Non-pigmented ciliary epithelial cell (primary cell): ENCODE results near the gene APOC3.

Experiments
- DNase-seq: peaks from one replicate; pipeline ENCODE4 v3.0.0-alpha.2; 2010; ENCODE audit warnings: low read depth

The APOC3 gene

DNA sequence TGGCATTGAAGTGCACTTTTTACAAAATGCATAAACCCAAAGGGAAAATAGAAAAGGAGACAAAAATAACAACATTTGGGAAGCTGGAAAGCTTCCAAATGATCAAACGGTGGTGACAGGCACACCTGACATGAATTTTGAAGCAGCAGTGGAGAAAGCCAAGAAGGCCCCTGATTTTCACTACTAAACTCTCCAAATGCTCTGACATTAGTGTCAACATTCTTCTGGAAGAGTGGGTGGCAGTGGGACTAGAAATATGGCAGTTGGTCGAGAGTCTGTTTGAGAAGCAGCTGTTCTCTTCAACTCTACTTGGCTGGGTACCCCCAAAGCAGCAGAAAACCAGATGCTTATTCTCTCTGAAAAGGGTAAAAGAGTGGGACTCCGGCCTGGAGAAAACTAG is 25.7 kb upstream of the APOC3 start:
- DNase-seq: no peak

DNA sequence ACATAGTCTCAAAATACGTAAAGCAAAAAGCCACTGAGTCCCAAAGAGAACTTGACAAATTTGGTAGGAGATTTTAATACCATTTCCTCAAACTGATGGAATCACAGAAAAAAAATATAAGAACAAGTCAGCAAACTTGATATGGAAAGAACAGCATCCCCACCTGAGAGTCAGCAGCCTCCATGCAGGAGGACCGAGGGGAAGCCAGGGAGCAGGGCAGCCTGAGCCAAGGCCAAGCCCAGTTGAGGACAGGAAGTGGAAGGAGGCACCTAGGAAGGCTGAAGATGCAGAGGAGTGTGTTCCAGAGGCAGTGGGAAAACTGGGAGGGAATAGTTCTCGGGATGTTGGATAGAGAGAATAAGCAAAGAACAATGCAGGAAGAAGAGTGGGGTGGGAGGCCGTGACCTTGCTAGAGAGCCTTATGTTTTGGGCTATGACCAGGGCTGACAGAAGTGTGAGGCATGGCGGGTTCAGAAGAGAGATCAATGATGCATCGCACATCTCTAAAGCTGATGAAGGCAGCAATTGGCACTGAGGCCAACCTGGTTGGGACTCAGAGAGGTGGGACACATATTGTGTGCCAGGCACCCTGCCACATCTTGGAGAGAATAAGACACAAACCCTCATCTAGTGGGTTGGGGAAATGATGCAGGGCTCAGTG is 22.0 kb upstream of the APOC3 start:
- DNase-seq: no peak

DNA sequence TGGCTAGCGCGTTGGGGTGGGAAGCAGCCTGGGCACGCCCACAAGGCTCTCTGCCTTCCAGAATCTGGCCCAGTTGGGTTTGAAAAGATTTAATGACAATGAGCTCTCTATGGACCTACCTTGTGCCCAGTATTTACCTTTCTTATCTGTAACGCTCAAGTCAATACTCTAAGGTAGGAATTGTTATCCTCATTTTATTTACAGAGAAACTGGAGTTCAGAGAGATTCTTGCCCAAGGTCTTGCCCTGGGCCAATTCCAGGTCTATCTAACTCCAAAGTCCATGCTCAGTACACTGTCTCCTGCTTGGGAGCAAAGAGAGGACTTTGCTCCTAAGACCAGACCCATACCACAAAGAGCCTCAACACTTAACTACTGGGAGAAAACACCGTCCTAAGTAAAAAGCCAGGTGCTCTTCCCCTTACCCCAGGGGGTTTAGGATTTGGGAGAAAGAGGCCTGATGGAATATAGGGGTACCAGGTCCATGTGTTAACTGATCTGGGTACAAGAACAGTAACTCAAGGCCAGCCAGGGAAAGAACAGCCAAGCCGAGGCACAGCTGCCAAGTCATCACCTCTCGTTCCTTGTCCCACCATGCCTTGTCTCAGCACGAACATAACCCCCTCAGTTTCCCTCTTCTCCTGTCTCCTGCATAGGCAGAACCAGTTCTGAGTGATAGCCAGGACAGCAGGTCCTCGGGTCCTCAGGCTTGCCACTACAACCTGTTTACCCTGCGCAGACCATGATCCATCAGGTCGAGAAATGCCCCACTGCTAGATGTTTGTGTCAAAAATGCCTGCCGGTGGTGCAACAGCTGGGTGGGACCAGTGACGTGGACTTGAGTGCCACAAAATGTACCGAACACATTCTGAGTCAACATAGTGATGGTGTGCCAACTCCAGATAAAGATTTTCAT is 21.2 kb upstream of the APOC3 start:
- DNase-seq: no peak

DNA sequence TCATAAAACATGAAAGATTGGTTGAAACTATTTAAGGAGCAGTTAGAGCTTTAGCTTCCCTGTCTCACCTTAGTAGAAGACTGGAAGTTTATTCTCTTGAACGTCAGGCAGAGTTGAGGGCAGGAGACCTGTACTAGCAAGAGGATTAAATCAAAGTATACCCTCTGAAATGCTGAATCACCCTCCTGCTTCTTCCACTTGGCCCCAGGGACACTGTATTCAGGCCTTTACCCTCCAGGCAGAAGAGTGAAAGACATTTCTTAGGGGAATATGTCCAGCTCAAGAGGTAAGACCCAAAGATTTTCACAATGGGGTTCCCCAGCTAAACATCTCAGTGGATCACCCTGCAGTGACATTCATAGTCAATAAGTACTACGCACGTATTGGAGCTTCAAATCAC is 18.5 kb upstream of the APOC3 start:
- no peak for DNase-seq

DNA sequence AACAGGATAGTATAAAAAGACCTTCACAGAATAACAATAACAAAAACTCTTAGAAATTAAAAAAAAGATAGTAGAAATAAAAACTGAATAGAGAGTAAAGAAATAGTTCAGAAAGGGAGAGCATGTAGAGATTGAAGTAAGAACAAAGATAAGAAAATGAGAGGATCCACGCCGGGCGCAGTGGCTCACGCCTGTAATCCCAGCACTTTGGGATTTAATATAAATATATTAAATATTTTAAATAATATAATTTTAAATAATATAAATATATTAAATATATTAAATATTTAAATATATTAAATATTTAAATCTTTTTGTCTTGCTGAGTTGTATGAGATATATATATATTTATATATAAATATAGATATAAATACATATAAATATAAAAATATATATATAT is 17.6 kb upstream of the APOC3 start:
- no peak for DNase-seq

DNA sequence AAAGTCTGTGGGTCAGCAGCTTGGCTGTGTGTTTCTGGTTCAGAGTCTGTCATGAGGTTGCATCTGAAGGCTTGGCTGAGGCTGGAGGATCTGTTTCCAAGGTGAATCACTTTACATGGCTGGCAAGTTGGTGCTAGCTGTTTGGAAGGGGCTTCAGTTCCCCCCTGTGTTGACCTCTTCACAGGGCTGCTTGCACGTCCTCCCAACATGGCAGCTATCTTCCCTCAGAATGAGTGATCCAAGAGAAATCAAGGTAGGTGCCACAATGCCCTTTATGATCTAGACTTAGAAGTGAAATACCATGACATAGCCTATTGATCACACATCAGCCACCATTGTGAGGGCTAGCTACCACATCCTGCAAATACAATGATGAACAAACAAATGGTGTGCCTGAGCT is 16.5 kb upstream of the APOC3 start:
- no peak for DNase-seq

DNA sequence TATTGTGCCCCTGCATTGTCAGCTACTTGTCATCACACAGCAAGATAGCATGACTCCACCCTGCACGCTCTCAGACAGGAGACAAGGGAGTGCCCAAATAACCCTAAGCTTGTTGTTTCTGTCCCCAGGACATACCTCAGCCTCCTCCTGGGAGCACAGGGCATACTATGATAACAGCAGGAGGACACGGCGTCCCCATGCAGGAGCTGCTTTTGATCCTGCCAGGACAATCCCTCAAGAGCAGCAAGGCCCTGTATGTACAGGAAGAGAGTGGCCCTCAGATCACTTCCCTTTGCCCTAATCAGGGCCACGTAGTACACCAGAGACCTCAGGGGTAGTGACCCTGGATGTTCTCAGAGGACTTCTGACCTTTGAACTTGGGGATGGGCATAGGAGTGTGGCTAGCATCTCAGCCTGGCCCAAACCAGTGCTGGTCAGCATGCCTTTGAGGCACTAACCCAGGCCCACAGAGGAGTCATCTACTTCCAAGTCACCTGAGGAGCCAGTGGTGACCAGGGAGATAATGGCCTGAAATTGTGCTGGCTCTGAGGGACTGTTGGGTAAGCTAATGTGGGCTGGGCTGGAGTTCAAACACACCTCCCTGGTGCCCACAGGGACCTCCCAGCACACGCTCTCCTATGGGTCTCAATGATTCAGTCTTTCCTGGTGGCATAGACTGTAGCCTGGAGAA is 15.8 kb upstream of the APOC3 start:
- DNase-seq: no peak

DNA sequence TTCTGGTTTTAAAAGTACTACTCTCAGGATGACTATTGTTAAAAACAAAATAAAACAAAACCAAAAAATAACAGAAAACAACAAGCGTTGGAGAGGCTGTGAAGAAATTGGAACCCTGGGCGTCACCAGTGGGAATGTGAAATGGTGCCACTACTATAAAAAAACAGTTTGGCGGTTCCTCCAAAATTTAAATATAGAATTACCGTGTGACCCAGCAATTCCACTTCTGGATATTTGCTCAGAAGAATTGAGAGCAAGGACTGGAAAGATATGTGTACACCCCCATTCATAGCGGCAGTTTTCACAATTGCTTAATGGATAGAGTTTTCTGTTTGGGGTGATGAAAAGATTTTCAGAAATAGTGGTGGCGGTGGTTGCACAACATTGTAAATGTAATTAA is 15.2 kb upstream of the APOC3 start:
- no peak for DNase-seq

DNA sequence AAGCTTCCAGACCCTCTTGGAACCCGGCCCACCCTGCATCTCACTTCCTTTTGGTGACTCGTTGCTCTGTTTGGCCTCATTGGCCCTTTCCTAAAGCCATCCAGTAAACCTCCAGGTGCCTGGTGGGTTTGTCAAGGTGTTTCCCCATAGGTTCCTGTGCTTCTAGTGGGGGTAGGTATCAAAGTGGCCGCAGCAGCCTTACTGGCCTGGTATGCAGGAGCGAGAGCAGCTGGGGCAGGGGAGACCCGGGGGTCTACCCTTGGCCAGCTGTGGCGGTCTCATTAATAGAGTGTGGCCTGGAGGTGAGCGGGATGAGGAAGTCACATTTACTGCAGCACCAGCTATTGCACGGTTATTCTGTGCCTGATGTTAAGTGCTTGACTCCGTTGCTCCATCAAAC is 10.7 kb upstream of the APOC3 start:
- no peak for DNase-seq

DNA sequence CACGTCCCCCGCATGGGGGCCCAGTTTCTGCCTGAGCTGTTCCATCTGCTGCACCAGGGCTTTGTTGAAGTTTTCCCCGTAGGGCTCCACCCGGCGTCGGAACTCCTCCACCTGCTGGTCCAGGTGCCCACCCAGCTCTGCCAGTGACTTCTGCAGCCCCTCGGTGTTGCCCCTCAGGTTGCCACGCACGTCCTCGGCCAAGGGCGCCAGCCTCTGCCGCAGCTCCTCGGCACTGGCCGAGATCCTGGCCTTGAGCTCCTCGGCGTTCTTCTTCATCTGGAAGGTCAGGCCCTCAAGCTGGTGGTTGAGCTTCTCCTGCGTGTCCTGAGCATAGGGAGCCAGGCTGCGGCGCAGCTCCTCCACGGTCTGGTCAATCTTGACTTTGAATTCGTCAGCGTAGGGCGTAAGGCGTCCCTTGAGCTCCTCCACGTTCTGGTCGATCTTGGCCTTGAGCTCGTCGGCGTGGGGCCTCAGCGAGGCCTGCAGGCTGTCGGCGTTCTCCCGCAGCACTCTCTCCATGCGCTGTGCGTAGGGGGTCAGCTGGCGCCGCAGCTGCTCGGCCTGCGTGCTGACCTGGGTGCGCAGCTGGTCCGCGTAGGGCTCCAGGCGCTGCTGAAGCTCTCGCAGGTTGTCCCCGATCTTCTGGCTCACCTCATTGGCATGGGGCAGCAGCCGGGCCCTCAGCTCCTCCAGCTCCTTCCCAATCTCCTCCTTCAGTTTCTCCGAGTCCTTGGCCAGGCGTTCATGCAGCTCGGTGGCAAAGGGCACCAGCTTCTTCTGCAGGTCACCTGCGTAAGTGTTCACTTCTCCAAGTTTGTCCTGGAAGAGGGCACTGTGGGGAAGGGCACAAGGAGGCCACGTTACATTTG is 8.4 kb upstream of the APOC3 start:
- DNase-seq: no peak

DNA sequence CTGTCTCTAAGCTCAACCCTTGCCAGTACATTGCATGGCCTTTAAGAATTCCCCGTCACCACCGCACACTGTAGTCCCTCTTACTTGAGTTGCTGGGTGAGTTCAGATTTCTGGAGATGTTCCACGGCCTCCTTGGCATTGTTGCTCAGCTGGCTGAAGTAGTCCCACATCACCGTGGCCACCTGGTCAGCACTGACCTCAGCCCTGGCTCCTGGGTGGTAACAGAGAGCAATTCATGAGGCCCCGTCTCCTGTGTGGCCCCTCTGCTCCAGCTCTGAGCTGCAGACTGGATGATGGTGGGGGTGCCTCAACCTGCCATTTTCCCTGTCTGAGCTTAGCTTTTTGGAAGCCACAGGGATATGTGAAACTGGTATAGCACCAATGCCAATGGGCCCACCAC is 7.1 kb upstream of the APOC3 start:
- DNase-seq: no peak

DNA sequence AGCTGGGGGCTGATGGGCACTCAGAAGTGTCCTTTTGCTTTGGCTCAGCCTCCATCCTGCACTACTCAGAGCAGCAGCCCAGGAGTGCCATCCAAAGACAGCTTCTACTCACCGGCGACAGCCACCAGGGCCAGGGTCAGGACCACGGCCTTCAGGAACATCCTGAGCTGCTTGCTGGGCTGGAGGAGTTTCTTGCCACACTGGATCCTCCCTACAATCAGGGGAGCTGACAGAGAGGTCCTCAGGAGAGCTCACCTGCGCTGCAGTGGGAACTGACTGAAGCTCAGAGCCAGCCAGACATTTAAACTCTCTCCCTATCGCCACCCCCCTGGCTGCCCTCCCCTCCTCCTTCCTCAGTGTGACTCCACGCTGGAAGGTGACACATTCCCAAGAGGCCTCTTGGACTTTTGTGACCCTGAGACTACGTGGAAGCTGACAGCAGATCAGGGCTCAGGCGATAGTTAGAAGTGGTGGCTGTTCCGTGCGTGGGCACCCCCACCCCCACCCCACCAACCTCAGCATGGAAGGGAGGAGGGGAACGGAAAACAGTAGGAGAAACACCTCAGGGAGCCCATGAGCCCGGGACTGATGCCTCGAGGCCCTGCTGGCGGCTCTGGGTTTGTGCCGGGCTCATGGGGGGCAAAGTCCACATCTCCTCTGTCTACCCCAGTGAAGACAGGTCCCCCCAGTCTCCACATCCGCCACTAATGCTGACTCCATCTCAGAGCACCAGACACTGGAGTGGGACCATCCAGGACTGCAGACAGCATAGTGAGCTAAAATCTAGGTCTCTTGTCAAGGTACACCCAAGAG is 6.5 kb upstream of the APOC3 start, which contains the start of gene APOA4:
Gene APOA4, minus strand, starts transcription at position 274 of the 813 bp plus-strand sequence. Its CDS starts 113 bp downstream, at position 161.
- no peak for DNase-seq

DNA sequence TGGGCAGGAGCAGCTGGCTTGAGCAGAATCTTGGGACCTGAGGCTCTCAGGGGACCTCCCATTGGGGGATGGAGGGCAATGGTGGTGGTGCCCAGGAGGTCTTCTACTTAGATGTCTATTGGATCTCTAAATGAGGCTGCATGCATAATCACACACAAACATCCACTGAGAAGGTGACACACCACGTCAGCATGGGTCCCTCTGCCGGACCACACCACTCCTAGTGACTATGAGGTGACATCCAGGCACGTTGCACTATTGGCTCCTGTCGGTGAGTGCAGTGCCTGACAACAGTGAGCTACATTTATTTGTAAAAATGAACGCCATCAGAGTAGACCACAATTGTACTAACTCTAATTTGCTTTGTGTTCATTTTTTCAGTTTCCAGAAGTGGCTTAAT is 4.3 kb upstream of the APOC3 start:
- DNase-seq: no peak

DNA sequence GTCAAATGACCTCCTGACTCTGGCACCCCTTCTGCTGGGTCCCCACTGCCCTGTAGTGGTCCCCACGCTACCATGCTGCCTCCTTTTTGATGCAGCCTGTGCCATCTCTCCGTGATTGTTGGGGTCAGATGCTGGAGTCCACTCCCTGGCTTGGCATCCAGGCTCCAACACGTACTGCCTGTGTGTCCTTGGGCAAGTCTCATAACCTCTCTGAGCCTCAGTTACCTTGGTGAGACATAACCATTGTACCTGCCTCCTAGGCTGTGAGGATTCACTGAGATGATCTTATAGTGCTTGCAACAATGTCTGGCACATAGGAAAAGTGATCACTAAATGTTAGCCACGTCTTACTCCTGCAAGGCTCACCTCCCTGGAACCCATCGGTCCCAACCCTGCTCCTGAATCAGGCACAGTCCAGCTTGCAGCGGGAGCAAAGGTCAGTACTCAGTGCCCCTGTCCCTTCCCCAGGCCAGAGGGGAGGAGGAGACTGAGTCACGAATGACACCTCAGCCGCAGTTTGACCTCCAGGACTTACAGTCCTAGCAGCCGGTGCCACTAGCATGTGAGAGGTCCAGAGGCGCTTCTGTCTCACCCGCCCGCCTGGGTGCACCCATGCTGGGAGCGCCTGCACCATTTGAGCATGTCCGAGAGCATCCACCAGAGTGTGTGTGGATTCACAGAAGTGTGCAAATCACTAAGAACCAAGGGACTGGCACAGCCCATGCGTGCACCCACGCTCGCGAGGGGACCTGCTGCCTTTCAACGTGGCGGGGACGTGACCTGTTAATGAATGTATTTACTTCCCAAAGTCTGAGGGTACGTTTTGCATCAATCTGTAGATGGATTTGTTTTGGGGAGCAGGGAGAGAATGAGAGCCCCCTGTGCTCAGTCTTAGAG is 3.6 kb upstream of the APOC3 start:
- DNase-seq: no peak

DNA sequence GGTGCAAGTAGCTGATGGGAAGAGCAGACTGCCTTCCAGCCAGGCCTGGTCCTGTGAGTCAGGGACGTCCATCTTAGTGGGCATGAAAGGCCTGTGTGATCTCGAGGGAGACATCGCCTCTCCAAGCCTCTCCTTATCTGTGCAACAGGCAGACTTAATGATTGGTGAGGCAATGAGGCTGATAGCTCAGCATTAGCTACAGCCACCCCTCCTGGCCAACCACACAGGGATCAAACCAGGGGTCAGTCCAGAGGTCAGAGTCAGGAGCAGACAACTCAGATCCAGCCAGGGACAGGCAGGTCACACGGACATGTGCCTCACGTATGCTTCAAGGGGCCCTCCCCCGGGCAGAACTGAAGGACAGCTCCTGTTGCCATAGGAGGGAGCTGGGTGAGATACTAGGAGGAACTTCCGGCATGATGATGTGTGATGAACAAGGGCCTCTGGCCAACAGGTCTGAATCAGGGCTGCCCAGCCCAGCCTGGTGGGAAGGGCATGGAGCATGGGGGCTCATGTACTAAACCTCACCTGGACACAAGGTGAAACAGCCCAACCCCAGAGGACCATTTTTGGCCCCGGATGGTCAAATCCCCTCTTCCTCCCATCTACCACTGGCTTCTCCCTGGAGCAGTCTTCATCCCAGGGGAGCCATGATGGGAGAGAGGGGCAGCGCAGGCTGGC is 2.8 kb upstream of the APOC3 start:
- DNase-seq: no peak

DNA sequence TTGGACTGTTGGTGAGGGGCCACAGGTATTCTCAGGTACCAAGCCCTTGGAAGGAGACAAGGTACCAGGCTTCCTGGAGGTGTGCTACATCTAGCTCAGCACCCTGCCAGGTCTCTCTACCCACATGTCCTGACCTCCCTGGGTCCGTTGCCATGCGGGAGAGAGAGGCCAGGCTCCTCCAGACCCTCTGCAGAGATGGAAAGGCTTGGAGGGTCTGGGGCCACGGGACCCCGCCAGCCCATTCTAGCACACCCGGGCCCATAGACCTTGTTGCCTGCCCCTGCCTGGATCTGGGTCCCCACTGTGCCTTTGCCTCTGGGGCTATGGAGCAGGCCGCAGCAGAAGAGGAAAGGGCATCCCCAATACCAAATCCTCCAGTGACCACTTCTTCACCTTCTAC is 2.2 kb upstream of the APOC3 start:
- no peak for DNase-seq

DNA sequence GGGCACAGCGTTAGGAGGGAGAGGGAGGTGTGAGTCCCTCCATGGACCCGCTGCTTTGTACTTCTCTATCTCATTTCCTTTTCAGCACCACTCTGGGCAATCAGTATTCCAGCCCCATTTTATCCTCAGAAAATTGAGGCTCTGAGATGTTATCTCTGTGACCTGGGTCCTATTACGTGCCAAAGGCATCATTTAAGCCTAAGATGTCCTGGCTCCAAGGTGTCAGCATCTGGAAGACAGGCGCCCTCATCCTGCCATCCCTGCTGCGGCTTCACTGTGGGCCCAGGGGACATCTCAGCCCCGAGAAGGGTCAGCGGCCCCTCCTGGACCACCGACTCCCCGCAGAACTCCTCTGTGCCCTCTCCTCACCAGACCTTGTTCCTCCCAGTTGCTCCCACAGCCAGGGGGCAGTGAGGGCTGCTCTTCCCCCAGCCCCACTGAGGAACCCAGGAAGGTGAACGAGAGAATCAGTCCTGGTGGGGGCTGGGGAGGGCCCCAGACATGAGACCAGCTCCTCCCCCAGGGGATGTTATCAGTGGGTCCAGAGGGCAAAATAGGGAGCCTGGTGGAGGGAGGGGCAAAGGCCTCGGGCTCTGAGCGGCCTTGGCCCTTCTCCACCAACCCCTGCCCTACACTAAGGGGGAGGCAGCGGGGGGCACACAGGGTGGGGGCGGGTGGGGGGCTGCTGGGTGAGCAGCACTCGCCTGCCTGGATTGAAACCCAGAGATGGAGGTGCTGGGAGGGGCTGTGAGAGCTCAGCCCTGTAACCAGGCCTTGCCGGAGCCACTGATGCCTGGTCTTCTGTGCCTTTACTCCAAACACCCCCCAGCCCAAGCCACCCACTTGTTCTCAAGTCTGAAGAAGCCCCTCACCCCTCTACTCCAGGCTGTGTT is 829 bp upstream of the APOC3 start:
- DNase-seq: no peak

DNA sequence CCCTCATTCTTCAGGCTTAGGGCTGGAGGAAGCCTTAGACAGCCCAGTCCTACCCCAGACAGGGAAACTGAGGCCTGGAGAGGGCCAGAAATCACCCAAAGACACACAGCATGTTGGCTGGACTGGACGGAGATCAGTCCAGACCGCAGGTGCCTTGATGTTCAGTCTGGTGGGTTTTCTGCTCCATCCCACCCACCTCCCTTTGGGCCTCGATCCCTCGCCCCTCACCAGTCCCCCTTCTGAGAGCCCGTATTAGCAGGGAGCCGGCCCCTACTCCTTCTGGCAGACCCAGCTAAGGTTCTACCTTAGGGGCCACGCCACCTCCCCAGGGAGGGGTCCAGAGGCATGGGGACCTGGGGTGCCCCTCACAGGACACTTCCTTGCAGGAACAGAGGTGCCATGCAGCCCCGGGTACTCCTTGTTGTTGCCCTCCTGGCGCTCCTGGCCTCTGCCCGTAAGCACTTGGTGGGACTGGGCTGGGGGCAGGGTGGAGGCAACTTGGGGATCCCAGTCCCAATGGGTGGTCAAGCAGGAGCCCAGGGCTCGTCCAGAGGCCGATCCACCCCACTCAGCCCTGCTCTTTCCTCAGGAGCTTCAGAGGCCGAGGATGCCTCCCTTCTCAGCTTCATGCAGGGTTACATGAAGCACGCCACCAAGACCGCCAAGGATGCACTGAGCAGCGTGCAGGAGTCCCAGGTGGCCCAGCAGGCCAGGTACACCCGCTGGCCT is 641 bp downstream of the APOC3 start:
- DNase-seq: no peak
